T-helper 9 cell (primary cell): ENCODE results near the gene SPRED1.

Experiments
- DNase-seq: peaks from one replicate; pipeline ENCODE4 v3.0.0-alpha.2; 2020
- total RNA-seq, 2 donors: gene quantifications; one replicate each; lab custom pipeline; 2026; lab: John Stamatoyannopoulos, UW

The SPRED1 gene
- 0.97 to 1.0 reads per million in 2 donors for total RNA-seq

GRCh38 chr15:38252481-38253350 lies at the start of gene SPRED1:
Gene SPRED1, plus strand, starts transcription at chr15:38252836. Its CDS starts 350 bp downstream, at chr15:38253186.
- DNase-seq = peak; percentile 16

- no peak for DNase-seq
Measured at GRCh38 chr15:38205526-38206272, 46.9 kb upstream of the SPRED1 start.

- no peak for DNase-seq
Measured at GRCh38 chr15:38207621-38208020, 45.0 kb upstream of the SPRED1 start.

- no peak for DNase-seq
Measured at GRCh38 chr15:38208206-38208605, 44.4 kb upstream of the SPRED1 start.

GRCh38 chr15:38208779-38209178 lies 43.9 kb upstream of the SPRED1 start:
- no peak for DNase-seq

- DNase-seq = no peak
Measured at GRCh38 chr15:38211249-38211648, 41.4 kb upstream of the SPRED1 start.

- no peak for DNase-seq
Measured at GRCh38 chr15:38211811-38212210, 40.8 kb upstream of the SPRED1 start.

- no peak for DNase-seq
Measured at GRCh38 chr15:38212729-38213351, 39.8 kb upstream of the SPRED1 start.

- DNase-seq = no peak
Measured at GRCh38 chr15:38213356-38213755, 39.3 kb upstream of the SPRED1 start.

- DNase-seq = no peak
Measured at GRCh38 chr15:38215707-38216106, 36.9 kb upstream of the SPRED1 start.

GRCh38 chr15:38216763-38217162 lies 35.9 kb upstream of the SPRED1 start:
- no peak for DNase-seq

GRCh38 chr15:38217191-38217595 lies 35.4 kb upstream of the SPRED1 start:
- no peak for DNase-seq

- no peak for DNase-seq
Measured at GRCh38 chr15:38217788-38218609, 34.6 kb upstream of the SPRED1 start.

GRCh38 chr15:38220606-38221273 lies 31.9 kb upstream of the SPRED1 start:
- DNase-seq = no peak

- DNase-seq = no peak
Measured at GRCh38 chr15:38224486-38224885, 28.1 kb upstream of the SPRED1 start.

GRCh38 chr15:38225381-38225780 lies 27.3 kb upstream of the SPRED1 start:
- no peak for DNase-seq

GRCh38 chr15:38226608-38227266 lies 25.9 kb upstream of the SPRED1 start:
- DNase-seq = no peak

GRCh38 chr15:38227941-38228340 lies 24.7 kb upstream of the SPRED1 start:
- DNase-seq = no peak

GRCh38 chr15:38228618-38229017 lies 24.0 kb upstream of the SPRED1 start:
- no peak for DNase-seq

- no peak for DNase-seq
Measured at GRCh38 chr15:38229705-38230310, 22.8 kb upstream of the SPRED1 start.

- DNase-seq = no peak
Measured at GRCh38 chr15:38231436-38231835, 21.2 kb upstream of the SPRED1 start.
